Naive thymus-derived CD8-positive, alpha-beta T cell (primary cell): ENCODE results near the gene ACKR4. TPM values are rescaled to one million over a fixed set of nuclear protein-coding genes. Genes with fewer than 3 reads are reported as not detected.
A peak's percentile ranks its signal among the peaks of the same experiment; 100 is the strongest.
"Not testable (repeated sequence)": the region's sequence is repeated elsewhere in the genome, so short reads cannot be mapped to it uniquely, and the experiment has no call there.

Source experiments
- ATAC-seq, 2 donors: fragments of 150-1000 bp; cut with Tn5 transposase in 1 of 2; sonication (Bioruptor Pico), chemical (Tn5 transposase) in 1 of 2; 1 replicate in 1 of 2; 2 replicates in 1 of 2; pipeline ENCODE4 v1.10.0; 2021; ENCODE audit warnings: mild to moderate bottlenecking in 2 of 2, moderate library complexity in 2 of 2
- POLR2A ChIA-PET: fragments of 350-600 bp; sonication (Branson Sonifier 250); formaldehyde crosslinking; loops from one replicate; lab custom pipeline; 2021; ENCODE audit warnings: antibody characterized with exemption; lab: Charles Lee
- DNase-seq, 10 donors: peaks; one replicate each; pipeline versions ENCODE4 v3.0.0 to v3.0.0-alpha.2; 2020 to 2022
- H3K27ac Mint-ChIP-seq, 10 donors: one replicate each; pipeline ENCODE4 v1.8.0; 2020 to 2022; ENCODE audit warnings: mild to moderate bottlenecking in 10 of 10, mixed read lengths in 10 of 10, moderate library complexity in 4 of 10, inconsistent platforms in 1 of 10
- H3K27me3 Mint-ChIP-seq, 5 donors: one replicate each; pipeline ENCODE4 v1.8.0; 2021 to 2022; ENCODE audit warnings: mixed read lengths in 5 of 5
- H3K36me3 Mint-ChIP-seq, 3 donors: one replicate each; pipeline ENCODE4 v1.8.0; 2020 to 2022; ENCODE audit warnings: mixed read lengths in 3 of 3, mild to moderate bottlenecking in 2 of 3, inconsistent platforms in 1 of 3
- H3K4me1 Mint-ChIP-seq, 4 donors: one replicate each; pipeline ENCODE4 v1.8.0; 2021 to 2022; ENCODE audit warnings: mixed read lengths in 4 of 4
- H3K4me3 Mint-ChIP-seq, 10 donors: one replicate each; pipeline ENCODE4 v1.8.0; 2020 to 2022; ENCODE audit warnings: mild to moderate bottlenecking in 10 of 10, mixed read lengths in 10 of 10, moderate library complexity in 6 of 10, inconsistent platforms in 1 of 10
- H3K9me3 Mint-ChIP-seq, 9 donors: one replicate each; pipeline ENCODE4 v1.8.0; 2020 to 2022; ENCODE audit warnings: mixed read lengths in 9 of 9, mild to moderate bottlenecking in 3 of 9, inconsistent platforms in 1 of 9, moderate library complexity in 1 of 9
- polyA plus RNA-seq, 3 donors: library from polyadenylated mRNA; unstranded; fragments of 300-500 nt; fragmentation: Illumina TruSeq; gene quantifications; one replicate each; pipeline ENCODE4 v1.2.3, GENCODE V29; 2021
- total RNA-seq, 8 experiments: library from RNA in 2 of 8; stranded (reverse) in 2 of 8; gene quantifications; one replicate each; pipeline ENCODE4 v1.2.3 and lab custom pipeline; 2021 to 2026

The ACKR4 gene
- total and polyA plus RNA-seq, 5 experiments from 2014 or later = 0.26 to 0.27 TPM; not detected in 3

GRCh38 chr3:132597660-132598059, 590 bp downstream of the ACKR4 start:
- no peak overlapping the region for H3K27ac Mint-ChIP-seq
- DNase-seq = no peak
- POLR2A ChIA-PET = no interaction called here
- H3K27me3 Mint-ChIP-seq = no peaks in the 10 kb centered on the region
- H3K36me3 Mint-ChIP-seq = peaks cover 14 to 65% (median 39%) of the 10 kb centered on the region in 3 donors
- H3K4me1 Mint-ChIP-seq = peaks cover 0 to 6% (median 3%) of the 10 kb centered on the region in 4 donors
- ATAC-seq = no peak
- no peak overlapping the region for H3K4me3 Mint-ChIP-seq
- no peaks in the 10 kb centered on the region for H3K9me3 Mint-ChIP-seq

GRCh38 chr3:132598181-132598580, 1.1 kb downstream of the ACKR4 start:
- peaks cover 17 to 66% (median 44%) of the 10 kb centered on the region in 3 donors for H3K36me3 Mint-ChIP-seq
- ATAC-seq (no peak), DNase-seq (no peak)
- H3K27ac Mint-ChIP-seq = peak overlapping the region in 1 of 10 donors; percentile 46
- H3K27me3 Mint-ChIP-seq = no peaks in the 10 kb centered on the region
- no peak overlapping the region for H3K4me3 Mint-ChIP-seq
- POLR2A ChIA-PET = no interaction called here
- H3K9me3 Mint-ChIP-seq = no peaks in the 10 kb centered on the region
- peaks cover 0 to 6% (median 3%) of the 10 kb centered on the region in 4 donors for H3K4me1 Mint-ChIP-seq

GRCh38 chr3:132600614-132601013, 3.5 kb downstream of the ACKR4 start:
- DNase-seq, ATAC-seq, H3K27ac Mint-ChIP-seq, H3K4me1 Mint-ChIP-seq, H3K27me3 Mint-ChIP-seq, H3K4me3 Mint-ChIP-seq, POLR2A ChIA-PET, H3K9me3 Mint-ChIP-seq: not testable (repeated sequence)
- H3K36me3 Mint-ChIP-seq = peaks cover 23 to 65% (median 45%) of the 10 kb centered on the region in 3 donors

GRCh38 chr3:132605374-132605792, 8.3 kb downstream of the ACKR4 start:
- no peak for ATAC-seq
- H3K27ac Mint-ChIP-seq = no peak overlapping the region
- no peak overlapping the region for H3K4me3 Mint-ChIP-seq
- H3K36me3 Mint-ChIP-seq = peaks cover 28 to 78% (median 65%) of the 10 kb centered on the region in 3 donors
- no peaks in the 10 kb centered on the region for H3K27me3 Mint-ChIP-seq
- H3K4me1 Mint-ChIP-seq = peaks cover 0 to 12% (median 5%) of the 10 kb centered on the region in 4 donors
- H3K9me3 Mint-ChIP-seq = peaks cover 0 to 12% (median 0%) of the 10 kb centered on the region in 9 donors
- no peak for DNase-seq
- POLR2A ChIA-PET = no interaction called here

- no peak overlapping the region for H3K27ac Mint-ChIP-seq
- no peak for DNase-seq
- H3K4me1 Mint-ChIP-seq = peaks cover under 1 to 12% (median 5%) of the 10 kb centered on the region in 4 donors
- peaks cover 28 to 85% (median 71%) of the 10 kb centered on the region in 3 donors for H3K36me3 Mint-ChIP-seq
- no peak for ATAC-seq
- H3K4me3 Mint-ChIP-seq = no peak overlapping the region
- H3K9me3 Mint-ChIP-seq = peaks cover 0 to 12% (median 0%) of the 10 kb centered on the region in 9 donors
- POLR2A ChIA-PET = no interaction called here
- no peaks in the 10 kb centered on the region for H3K27me3 Mint-ChIP-seq
Measured at GRCh38 chr3:132606085-132606484, 9.0 kb downstream of the ACKR4 start.

- DNase-seq, H3K27ac Mint-ChIP-seq, H3K4me3 Mint-ChIP-seq, H3K27me3 Mint-ChIP-seq, ATAC-seq, POLR2A ChIA-PET: not testable (repeated sequence)
- peaks cover 28 to 89% (median 74%) of the 10 kb centered on the region in 3 donors for H3K36me3 Mint-ChIP-seq
- peaks cover 3 to 15% (median 5%) of the 10 kb centered on the region in 4 donors for H3K4me1 Mint-ChIP-seq
- peaks cover 0 to 12% (median 0%) of the 10 kb centered on the region in 9 donors for H3K9me3 Mint-ChIP-seq
Measured at GRCh38 chr3:132606620-132607019, 9.6 kb downstream of the ACKR4 start.

GRCh38 chr3:132615301-132615700, 18.2 kb downstream of the ACKR4 start:
- ATAC-seq, H3K27ac Mint-ChIP-seq, POLR2A ChIA-PET, H3K4me1 Mint-ChIP-seq, H3K4me3 Mint-ChIP-seq, DNase-seq, H3K27me3 Mint-ChIP-seq, H3K9me3 Mint-ChIP-seq: not testable (repeated sequence)
- H3K36me3 Mint-ChIP-seq = peaks cover 23 to 61% (median 47%) of the 10 kb centered on the region in 3 donors

- peaks cover 0 to 9% (median 4%) of the 10 kb centered on the region in 9 donors for H3K9me3 Mint-ChIP-seq
- H3K4me1 Mint-ChIP-seq = peaks cover 0 to 7% (median 2%) of the 10 kb centered on the region in 4 donors
- no peak for ATAC-seq
- no peak overlapping the region for H3K27ac Mint-ChIP-seq
- no peak for DNase-seq
- no peaks in the 10 kb centered on the region for H3K27me3 Mint-ChIP-seq
- no peak overlapping the region for H3K4me3 Mint-ChIP-seq
- H3K36me3 Mint-ChIP-seq = peaks cover 29 to 61% (median 47%) of the 10 kb centered on the region in 3 donors
- POLR2A ChIA-PET = no interaction called here
Measured at GRCh38 chr3:132615881-132616280, 18.8 kb downstream of the ACKR4 start.

GRCh38 chr3:132616780-132617179, 19.7 kb downstream of the ACKR4 start:
- no peaks in the 10 kb centered on the region for H3K27me3 Mint-ChIP-seq
- POLR2A ChIA-PET = no interaction called here
- no peak overlapping the region for H3K4me3 Mint-ChIP-seq
- peaks cover 0 to 6% (median 0%) of the 10 kb centered on the region in 4 donors for H3K4me1 Mint-ChIP-seq
- H3K27ac Mint-ChIP-seq = no peak overlapping the region
- DNase-seq (no peak), ATAC-seq (no peak)
- peaks cover 32 to 59% (median 44%) of the 10 kb centered on the region in 3 donors for H3K36me3 Mint-ChIP-seq
- H3K9me3 Mint-ChIP-seq = peaks cover 0 to 9% (median 4%) of the 10 kb centered on the region in 9 donors

- Mint-ChIP-seq H3K27me3 (no peaks in the 10 kb centered on the region), H3K4me3 (no peak overlapping the region), H3K4me1 (peaks cover 0 to 14% (median 10%) of the 10 kb centered on the region in 4 donors), H3K36me3 (peaks cover 15 to 51% (median 17%) of the 10 kb centered on the region in 3 donors), H3K9me3 (peaks cover 0 to 3% (median 0%) of the 10 kb centered on the region in 9 donors), H3K27ac (no peak overlapping the region)
- POLR2A ChIA-PET = no interaction called here
- ATAC-seq (no peak), DNase-seq (no peak)
Measured at GRCh38 chr3:132622148-132622547, 25.1 kb downstream of the ACKR4 start.

- POLR2A ChIA-PET = no interaction called here
- Mint-ChIP-seq H3K27ac (no peak overlapping the region), H3K4me3 (no peak overlapping the region), H3K9me3 (no peaks in the 10 kb centered on the region), H3K4me1 (peaks cover 0 to 14% (median 9%) of the 10 kb centered on the region in 4 donors), H3K27me3 (no peaks in the 10 kb centered on the region), H3K36me3 (peaks cover 11 to 51% (median 12%) of the 10 kb centered on the region in 3 donors)
- ATAC-seq (no peak), DNase-seq (no peak)
Measured at GRCh38 chr3:132622761-132623160, 25.7 kb downstream of the ACKR4 start.

- ATAC-seq (no peak), DNase-seq (no peak)
- H3K27ac Mint-ChIP-seq = no peak overlapping the region
- H3K27me3 Mint-ChIP-seq = no peaks in the 10 kb centered on the region
- H3K4me3 Mint-ChIP-seq = no peak overlapping the region
- H3K4me1 Mint-ChIP-seq = peaks cover 0 to 14% (median 9%) of the 10 kb centered on the region in 4 donors
- peaks cover 9 to 56% (median 15%) of the 10 kb centered on the region in 3 donors for H3K36me3 Mint-ChIP-seq
- H3K9me3 Mint-ChIP-seq = no peaks in the 10 kb centered on the region
- POLR2A ChIA-PET = no interaction called here
Measured at GRCh38 chr3:132623646-132624045, 26.6 kb downstream of the ACKR4 start.

- DNase-seq = no peak
- Mint-ChIP-seq H3K4me1 (peaks cover 0 to 14% (median 9%) of the 10 kb centered on the region in 4 donors), H3K36me3 (peaks cover 9 to 64% (median 17%) of the 10 kb centered on the region in 3 donors), H3K27ac (no peak overlapping the region), H3K4me3 (peak overlapping the region in 1 of 10 donors; percentile 16), H3K27me3 (no peaks in the 10 kb centered on the region), H3K9me3 (no peaks in the 10 kb centered on the region)
- POLR2A ChIA-PET = no interaction called here
- ATAC-seq = no peak
Measured at GRCh38 chr3:132624790-132625189, 27.7 kb downstream of the ACKR4 start.
